GM19238 (cell line): ENCODE measurements around the gene MUC2.

Source experiments
- DNase-seq: peaks from one replicate; pipeline ENCODE4 v3.0.0; 2011; ENCODE audit warnings: low spot score; ENCODE audit not compliant: insufficient read length

The MUC2 gene

DNA sequence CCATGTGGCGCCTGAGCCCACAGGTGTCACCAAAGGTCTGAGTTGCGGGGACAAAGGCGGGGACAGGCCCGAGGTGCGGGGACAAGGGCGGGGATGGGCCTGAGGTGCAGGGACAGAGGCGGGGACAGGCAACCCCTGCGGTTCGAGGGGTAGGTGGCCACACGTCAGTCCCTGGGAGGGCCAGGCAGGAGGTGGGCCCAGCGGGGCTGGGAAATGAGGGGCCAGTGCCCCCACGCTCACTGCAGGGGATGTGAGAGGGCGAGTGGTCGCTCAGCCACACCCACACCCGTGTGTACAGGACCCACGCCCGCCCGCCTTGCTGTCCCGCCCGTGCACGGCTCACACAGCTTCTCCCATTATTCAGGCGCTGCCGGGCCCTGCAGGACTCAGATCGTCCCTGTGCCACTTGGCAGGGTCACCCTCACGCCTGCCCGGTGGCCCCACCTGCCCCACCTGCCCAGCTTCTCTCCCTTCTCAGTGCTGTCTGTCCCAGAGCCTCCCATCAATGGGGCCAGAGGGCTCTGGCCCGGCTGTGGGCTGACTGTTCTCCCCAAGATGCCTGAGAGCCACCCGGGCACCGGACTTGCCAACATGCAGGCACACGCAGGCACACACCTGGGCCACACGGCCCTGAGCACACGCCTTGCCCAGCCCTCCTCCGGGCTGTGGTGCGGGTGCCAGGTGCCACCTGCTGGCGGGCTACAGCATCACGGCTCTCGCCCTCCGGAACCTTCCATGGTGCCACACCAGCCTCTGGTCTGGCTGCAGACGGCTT lies 23.9 kb upstream of the MUC2 start:
- peak; percentile 93 for DNase-seq

DNA sequence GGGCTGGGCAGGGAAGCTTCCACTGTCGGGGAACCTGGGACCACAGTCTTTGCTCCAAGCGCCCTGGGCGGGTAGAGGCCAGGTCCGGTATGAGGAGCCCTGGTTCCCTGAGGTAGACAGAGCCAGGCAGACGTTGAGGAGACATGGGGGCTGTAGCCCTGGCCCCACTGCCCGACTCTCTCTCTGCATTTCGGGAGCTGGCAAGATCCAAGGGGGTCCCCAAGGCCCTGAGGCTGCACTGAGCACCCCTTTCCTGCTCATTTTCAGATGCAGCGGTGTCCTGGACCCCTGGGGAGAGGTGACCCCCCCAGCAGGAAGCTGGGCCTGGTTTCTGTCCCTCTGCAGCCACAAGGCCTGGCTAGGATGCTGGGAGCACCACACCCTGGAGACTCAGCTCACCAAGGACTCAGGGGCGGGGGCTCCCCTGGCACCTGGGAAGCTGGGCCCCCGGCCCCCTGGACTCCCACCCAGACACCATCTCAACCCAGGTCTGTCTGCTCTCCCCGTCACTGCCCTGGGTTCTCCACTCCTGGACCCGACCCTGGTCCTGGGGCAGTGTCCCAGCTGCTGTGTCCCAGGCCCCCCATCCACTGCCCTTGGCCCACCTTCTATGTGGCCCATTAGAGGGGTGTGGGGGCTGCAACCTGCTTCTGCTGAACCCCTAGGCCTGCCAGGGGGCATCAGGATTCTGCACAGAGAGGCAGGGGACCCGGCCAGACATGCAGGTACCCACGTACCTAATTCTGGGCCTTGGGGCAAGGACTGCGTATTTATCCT lies 23.1 kb upstream of the MUC2 start:
- no peak for DNase-seq

DNA sequence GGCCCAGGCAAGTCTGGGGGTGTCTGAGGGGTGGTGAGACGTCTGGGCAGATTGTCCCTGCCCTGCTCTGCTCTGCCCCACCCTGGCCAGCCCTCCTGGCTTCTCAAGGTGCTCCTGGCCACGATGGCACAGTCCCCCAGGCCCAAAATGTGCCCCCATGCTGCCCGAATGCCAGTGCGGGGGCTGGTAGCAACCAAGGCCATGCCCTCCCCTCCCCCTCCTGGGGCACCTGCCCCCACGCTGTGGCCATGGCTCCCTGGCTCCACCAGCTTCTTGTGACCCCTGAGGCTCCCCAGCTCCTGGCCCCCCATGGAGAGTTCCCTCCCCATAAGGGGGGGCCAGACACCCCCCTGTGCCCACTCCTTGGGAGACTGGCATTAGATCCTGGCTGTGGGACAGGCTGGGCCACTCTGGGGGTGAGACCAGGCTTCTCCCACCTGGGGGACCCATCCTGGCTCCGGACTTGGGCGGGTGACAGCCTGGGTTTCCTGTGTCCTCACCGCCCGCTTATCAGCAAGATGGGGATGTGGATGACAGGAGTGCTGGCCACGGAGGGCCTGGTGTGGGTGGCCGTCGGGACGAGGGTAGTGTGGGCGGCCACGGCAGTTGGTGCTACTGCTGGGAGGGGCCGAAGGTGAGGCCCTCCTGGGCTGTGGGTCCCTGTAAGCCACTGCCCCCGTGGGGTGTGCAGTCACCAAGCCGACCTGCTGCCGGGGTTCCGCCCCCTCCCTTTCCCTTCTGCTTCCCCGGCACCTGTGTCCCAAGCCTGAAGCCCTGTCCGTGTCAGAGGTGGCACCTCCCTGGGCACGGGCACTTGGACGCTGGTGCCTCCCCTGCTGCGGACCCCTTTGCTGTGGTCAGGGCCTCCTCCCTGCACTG lies 22.3 kb upstream of the MUC2 start:
- no peak for DNase-seq

DNA sequence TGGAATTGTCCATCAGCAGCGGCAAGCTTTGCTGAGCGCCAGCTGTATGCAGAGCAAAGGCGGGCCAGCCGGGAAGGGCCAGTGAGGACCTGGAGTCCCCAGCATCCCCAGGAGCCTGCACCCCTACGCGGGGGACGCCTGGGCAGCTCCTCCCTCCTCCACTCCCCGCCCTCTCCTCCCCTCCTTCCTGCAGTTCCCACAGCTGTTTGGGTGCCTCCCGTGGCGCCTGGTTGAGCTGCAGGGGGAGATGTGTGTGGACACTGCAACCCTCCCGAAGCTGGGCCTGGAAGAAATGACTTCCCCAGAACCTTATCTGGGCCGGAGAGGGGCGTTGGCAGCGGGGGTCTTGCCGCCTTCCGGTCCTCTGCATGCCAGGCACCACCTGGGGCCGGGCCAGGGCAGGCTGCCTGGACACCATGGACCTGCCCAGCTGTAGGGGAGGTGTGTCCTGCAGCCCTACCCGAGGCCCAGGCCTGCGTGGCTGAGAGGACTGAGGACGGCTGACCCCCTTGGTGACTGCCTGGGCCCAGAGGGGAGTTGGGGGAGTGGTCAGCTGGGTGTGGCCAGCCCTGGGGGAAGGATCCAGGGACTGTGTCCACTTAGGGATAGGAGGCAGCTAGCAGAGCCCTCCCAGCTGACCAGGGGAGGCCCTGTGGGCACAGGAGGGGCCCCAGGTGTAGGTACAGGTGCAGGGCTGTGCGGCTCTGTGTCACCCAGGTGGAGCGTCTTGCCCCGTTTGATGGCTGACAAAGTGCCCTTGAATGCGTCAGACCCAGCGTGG lies 21.4 kb upstream of the MUC2 start:
- no peak for DNase-seq

DNA sequence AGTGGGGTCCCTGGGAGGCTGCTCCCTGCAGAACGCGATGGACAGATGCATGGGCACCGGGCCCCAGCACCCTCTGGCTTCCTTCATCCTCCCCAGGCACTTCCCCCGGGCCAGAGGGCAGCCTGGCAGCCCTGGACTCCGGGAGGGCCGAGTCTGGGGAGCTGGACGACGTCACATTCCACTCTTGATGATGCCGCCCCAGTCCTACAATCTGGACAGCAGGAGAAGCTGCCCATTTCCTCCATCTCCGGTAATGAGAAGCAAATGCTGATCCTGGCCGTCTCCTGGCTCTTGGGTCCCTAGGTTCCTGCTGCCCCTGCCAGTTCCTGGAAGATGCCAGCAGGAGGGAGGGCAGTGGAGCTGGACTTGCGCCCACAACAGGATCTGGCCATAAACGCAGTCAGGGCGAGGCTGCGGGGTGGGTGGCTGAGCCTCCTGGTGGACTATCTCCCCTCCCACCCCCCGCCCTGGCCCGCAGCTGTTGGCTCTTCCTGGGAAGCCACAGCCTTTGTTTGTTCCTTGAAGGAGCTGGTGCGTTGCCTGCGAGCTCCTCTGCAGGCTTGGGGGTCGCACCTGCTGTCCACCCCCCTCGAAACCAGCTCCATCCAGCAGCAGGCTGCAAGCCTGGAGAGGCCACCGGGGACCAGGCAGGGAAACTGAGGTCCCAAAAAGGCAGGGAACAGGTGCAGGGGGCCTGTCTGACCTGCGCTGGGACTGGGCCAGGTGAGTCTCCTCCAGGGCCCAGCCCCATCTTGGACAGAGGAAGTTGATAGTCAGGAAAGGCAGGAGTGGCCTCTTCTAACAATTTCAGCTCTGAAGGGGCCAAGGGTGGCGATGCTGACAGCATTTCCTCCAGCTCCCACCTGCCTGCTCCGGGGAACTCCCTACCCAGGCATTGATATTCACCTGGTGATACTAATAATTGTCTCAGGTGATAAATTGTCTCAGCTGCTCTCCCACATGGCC lies 20.2 kb upstream of the MUC2 start:
- DNase-seq = no peak

DNA sequence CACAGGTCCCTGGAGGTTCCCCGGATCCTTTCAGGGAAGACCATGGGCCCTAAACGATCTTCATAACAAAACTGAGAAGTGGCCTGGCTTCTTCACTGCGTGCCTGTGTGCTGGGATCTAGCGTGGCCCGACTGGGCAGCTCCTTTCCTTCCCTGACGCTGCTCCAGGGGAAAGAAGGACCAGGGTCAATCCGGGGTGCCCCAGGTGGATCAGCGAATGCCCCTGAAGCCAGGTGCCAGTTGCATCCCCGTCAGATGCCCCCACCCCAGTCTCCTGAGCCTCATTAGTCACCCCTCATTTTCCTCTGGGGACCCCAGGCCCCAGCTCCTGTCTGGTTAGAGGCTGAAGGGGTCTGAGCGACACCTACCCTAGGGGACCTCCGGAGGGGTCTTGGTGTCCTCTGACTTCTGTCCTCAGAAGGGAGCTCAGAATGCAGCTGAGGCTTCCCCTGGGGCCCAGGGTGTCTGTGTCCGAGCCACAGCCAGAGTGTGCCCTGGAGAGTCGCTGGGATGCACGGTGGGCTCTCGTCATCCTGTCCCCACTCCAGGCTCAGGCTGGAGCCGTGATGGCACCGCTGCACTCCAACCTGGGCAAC lies 19.5 kb upstream of the MUC2 start:
- no peak for DNase-seq

DNA sequence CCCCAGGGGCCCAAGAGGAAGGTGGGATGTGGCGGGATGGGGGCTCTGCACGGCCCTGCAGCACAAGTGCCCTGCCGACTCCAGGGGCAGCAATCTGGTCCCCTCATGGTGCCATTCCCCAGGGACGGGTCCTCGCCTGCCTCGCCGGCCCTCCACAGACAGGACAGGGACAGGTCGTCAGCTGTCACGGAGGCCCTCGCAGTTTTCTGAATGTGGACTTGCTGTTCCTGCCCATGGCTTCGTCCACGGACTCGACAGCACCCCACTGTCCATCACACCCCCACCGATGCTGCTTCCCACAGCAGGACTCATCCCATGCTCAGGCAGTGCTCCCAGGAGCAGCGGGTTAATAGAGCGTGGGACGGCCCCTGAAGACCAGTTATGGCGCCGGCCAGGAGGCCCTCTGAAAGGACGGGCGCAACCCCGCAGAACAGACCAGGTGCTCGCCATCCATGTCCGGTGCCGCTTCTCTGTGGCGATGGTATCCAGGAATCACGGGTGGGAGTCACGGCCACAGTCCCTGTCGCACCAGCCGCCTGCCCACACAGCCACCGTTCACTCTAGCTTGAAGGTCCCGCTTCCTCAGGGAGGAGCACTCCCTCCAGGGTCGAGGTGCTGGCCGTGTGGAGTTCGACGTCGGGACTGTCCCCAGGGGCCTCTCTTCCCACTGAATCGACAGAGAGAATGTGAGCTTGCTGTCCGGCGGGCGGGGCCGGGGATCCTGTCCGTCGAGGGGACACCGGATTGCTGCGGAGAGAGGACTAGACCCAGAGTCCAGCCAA lies 18.5 kb upstream of the MUC2 start:
- DNase-seq = no peak

DNA sequence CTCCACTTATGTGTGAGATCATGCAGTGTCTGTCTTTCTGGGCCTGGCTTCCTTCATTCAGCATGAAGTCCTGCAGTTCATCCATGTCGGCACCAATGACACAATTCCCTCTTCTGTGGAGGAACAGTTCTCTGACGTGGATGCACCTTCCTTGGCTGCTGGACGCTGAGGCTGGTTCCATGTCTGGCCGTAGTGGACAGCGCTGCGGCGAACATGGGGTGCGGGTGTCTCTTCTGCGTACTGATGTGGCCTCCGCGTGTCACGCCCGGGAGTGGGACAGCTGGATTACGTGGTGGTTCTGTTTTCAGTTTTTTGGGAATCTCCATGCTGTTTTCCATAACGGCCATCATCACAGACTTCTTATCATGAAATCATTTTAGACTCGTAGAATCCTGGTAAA lies 16.9 kb upstream of the MUC2 start:
- no peak for DNase-seq

DNA sequence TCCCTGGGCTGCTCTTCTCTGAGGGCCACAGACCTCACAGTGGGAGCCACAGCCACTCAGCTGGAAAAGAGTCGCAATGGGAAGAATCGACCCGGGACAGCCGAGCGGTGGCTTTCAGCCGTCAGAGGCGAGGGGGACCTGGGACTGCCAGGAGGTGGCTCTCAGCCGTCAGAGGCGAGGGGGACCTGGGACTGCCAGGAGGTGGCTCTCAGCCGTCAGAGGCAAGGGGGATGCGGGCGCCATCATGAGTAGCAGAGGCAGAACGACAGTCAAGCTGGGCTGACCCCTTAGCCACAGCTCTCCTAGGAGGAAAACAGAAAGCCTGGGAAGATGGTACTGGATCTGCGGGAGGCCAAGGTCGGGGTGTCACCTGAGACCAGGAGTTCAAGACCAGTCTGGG lies 14.9 kb upstream of the MUC2 start:
- no peak for DNase-seq

DNA sequence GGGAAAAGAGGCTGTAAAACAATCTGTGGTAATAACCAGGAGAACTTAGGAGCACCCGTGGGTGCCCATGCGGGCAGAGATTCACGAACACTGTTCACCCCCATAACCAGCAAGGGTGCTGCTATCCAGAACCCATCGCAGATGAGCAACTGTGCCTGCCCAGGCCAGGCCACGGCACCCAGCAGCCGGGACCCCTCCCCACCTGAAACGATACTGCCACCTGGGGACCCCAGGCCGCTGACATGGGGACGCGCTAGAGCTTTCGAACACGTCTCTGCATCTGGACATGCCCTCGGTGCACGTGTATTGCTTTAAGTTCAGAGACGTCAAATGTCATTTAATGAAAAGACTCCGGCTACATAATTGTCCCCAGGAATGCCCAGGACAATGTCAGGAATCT lies 14.3 kb upstream of the MUC2 start:
- DNase-seq = no peak

DNA sequence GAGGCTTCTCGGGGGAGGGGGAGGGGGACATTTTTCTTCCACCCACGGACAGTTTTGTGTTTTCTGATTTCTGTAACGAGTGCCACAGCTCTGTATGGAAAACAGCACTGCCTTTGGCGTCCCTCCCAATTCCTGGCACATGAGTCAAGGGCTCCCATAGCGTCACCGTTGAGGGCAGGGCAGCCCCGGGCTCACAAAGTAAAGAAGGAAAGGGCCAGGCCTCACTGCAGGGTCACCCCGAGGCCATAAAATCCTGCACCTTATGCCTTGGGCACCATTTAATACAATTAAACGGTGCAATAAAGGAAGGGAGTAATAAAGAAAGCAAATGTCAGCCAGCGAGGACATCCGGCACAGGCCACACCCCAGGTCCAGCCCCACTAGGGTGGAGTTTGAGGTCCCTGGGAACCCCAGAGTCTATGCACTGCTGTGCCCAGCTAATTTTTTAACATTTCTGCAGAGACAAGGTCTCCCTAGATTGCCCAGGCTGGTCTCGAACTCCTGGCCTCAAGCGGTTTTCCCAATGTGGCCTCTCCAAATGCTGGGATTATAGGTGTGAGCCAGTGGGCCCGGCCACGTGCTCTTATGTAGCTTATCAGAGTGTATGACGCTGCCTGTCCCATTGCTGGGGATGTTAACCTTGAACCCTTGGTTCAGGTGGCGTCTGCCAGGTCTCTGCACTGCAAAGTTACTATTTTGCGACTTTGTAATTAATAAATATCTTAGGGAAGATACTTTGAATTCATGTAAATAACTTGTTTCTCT lies 13.6 kb upstream of the MUC2 start:
- no peak for DNase-seq

DNA sequence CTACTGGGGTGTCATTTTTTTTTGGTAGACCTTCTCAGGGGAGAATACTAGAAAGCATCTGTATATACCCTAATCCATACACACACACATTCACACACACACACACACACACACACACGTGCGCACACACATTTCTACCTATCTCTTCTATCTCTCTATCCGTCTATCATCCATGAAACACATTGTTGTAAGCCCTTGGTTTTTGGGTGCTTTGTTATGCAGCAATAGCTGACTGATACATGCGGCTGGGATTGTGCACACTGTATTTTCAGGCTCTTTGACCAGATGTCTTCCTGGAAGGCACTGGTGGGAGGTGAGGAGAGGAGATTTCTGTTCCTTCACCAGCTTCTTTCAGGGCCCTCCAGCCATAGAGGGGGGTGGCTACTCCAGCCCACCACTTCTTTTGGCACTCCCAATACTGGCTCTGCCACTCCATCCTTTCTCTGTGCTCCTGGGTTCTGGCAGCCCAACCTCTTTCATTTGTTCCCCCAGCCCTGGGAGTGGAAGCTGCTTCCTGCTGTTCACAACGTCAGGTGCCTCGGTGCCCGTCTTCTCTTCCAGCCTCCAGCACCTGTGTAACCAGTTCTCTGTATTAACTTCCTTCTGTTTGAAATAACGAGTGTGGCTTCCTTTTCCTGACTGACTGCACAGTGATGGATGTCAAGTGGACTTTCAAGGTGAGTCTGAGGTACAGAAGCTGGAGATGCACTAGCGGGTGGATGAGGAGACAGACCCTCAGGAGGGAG lies 12.4 kb upstream of the MUC2 start:
- no peak for DNase-seq

DNA sequence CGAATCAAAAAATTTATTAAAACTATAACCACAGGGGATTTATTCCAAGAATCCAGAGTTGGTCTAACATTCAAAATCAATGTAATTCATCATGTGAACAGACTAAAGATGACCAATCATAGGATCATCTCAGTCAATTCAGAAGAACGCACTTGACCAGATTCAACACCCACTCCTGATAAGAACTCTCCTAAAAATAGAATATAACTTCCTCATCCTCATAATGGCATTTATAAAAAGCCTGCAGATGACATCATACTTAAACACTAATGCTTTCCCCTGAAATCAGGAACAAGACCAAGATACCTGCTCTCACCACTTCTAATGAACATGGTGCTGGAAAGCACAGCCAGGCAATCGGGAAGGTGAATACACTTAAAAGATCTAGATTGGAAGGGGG lies 10.5 kb upstream of the MUC2 start:
- no peak for DNase-seq

DNA sequence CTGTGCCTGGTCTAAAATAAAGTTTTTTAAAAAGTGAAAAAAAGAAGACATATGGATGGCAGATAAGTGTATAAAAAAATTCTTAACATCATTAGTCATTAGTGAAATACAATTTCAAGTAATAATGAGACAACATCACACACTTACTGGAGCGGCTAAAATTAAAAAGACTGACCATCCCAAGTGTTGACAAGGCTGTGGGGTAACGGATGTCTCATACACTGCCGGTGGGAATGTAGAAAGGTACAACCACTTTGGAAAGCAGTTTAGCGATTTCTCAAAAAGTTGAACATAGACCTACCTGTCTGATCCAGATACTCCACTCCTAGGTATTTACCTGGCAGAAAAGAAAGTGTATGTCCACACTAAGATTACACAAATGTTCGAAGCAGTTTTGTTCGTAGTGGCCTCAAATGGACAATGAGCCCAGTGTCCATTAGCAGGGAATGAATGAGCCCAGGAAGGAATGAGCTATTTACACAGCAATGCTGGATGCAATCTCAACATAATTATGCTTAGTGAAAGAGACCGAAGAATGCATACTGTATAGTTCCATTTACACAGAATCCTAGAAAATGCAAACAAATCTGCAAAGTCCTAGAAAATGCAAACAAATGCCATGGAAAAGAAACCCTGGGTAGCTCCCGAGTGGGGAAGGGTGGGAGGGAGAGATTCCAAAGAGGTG lies 6.7 kb upstream of the MUC2 start:
- no peak for DNase-seq

DNA sequence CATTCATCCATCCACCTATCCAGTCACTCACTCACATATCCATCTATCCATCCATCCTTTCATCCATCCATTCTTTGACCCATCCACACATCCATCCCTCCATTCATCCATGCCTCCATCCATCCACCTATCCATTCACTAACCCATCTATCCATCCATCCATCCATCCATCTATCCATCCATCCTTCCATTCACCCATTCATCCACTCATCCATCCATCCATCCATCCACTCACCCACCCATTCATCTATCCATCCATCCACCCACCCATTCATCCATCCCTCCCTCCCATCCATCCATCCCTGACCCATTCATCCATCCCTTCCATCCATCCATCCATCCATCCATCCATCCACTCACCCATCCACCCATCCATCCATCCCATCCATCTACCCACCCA lies 4.9 kb upstream of the MUC2 start:
- DNase-seq = no peak

DNA sequence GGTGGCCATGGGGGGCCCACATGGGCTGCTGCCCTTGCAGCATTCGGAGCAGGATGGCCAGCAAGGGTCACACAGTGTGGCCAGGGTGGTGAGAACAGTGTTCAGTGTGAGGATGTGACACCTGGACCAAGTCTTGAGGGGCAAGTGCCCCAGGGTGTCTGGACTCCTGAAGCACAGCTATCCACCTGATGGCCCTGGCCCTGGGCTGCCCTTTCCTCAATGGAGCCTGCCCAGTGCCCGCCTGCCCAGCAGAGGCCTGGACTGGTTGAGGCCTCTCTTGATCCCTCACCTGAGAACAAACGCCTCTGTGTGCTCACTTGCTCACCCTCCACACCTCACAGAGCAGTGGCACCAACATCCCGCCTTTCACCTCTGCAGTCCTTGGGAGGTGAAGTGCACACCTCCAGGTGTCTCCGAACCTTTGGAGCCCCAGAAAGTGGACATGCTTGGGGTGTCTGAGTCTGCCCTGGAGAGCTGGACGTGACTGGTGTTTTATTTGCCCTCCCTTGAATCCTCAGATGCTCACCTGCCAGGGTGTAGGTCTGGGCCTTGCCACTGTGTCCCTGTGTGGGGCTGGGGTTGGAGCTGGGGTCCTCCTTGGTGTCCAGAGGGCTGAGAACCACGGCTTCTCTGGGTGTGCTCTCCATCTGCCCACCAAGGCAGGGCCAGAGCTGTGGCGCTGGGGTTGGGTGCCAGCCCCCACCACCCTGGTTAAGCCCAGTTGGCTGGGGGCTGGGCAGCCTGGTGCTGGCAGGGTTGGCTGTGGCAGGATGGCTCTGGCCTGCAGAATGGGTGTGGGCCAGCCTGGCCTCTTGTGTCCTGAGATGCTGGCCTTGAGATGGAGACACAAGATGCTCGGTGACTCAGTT lies 3.8 kb upstream of the MUC2 start:
- DNase-seq = no peak
